HEK293 (cell line): Measurements from ENCODE around the gene LRBA.
A peak's percentile ranks its signal among the peaks of the same experiment; 100 is the strongest.

ENCODE experiments used
- CTCF ChIA-PET: fragments of 350-600 bp; formaldehyde crosslinking; extraction: SDS; loops from one replicate; lab custom pipeline; 2021; ENCODE audit warnings: antibody characterized with exemption; lab: Yijun Ruan, JAX
- POLR2A ChIA-PET: fragments of 300-600 bp; formaldehyde crosslinking; extraction: SDS; loops from one replicate; lab custom pipeline; 2020; ENCODE audit warnings: antibody characterized with exemption, inconsistent platforms; lab: Yijun Ruan, JAX
- H3K27ac ChIP-seq: fragments of 200-500 bp; sonication (Bioruptor generic); 2 replicates; pipeline ENCODE4 v1.5.1; 2014; ENCODE audit warnings: low read depth, low read length, control low read depth, inconsistent platforms; ENCODE audit errors: extremely low read depth
- H3K36me3 ChIP-seq, 2 experiments: fragments of 200-500 bp in 1 of 2; sonication (Bioruptor generic) in 1 of 2; 1 replicate in 1 of 2; 2 replicates in 1 of 2; pipeline ENCODE4 v1.5.1; 2014 to 2017; ENCODE audit warnings: inconsistent platforms in 2 of 2, low read length in 2 of 2; ENCODE audit not compliant: control insufficient read depth in 2 of 2, insufficient read depth in 1 of 2
- H3K4me1 ChIP-seq: fragments of 200-500 bp; sonication (Bioruptor generic); 2 replicates; pipeline ENCODE4 v1.5.1; 2014; ENCODE audit warnings: mild to moderate bottlenecking, low read length, inconsistent platforms; ENCODE audit not compliant: control insufficient read depth, insufficient read depth
- H3K4me3 ChIP-seq: 2 replicates; pipeline ENCODE4 v1.5.1; 2011; ENCODE audit warnings: low read depth, mild to moderate bottlenecking, control low read depth, low read length, moderate library complexity
- H3K9me3 ChIP-seq: fragments of 200-500 bp; sonication (Bioruptor generic); 2 replicates; pipeline ENCODE4 v1.5.1; 2014; ENCODE audit warnings: low read depth, low read length, inconsistent platforms; ENCODE audit not compliant: control insufficient read depth, insufficient read depth
- KLF17 ChIP-seq: fragments of 450-650 bp; formaldehyde crosslinking; IDR thresholded peaks from 2 replicates; pipeline ENCODE4 v1.5.1; 2016; ENCODE audit warnings: missing biosample characterization, missing genetic modification characterization
- OSR2 ChIP-seq: fragments of 450-650 bp; formaldehyde crosslinking; IDR thresholded peaks from 2 replicates; pipeline ENCODE4 v1.5.1; 2016; ENCODE audit warnings: missing biosample characterization, missing genetic modification characterization
- PATZ1 ChIP-seq: fragments of 450-650 bp; formaldehyde crosslinking; IDR thresholded peaks from 2 replicates; pipeline ENCODE4 v1.5.1; 2016; ENCODE audit warnings: missing biosample characterization, missing genetic modification characterization
- PRDM4 ChIP-seq: fragments of 450-650 bp; formaldehyde crosslinking; IDR thresholded peaks from 2 replicates; pipeline ENCODE4 v1.5.1; 2017; ENCODE audit warnings: missing biosample characterization, missing genetic modification characterization
- TRIM28 ChIP-seq: IDR thresholded peaks from 2 replicates; pipeline ENCODE4 v1.6.1; 2011; ENCODE audit warnings: low read length, control low read depth, borderline replicate concordance
- ZBTB17 ChIP-seq: fragments of 450-650 bp; formaldehyde crosslinking; IDR thresholded peaks from 2 replicates; pipeline ENCODE4 v1.5.1; 2016; ENCODE audit warnings: missing biosample characterization, missing genetic modification characterization
- ZEB2 ChIP-seq: fragments of 450-650 bp; formaldehyde crosslinking; IDR thresholded peaks from 2 replicates; pipeline ENCODE4 v1.5.1; 2016; ENCODE audit warnings: missing biosample characterization, missing genetic modification characterization
- ZIC2 ChIP-seq: fragments of 450-650 bp; formaldehyde crosslinking; IDR thresholded peaks from 2 replicates; pipeline ENCODE4 v1.5.1; 2016; ENCODE audit warnings: missing biosample characterization, missing genetic modification characterization
- ZNF140 ChIP-seq: fragments of 450-650 bp; formaldehyde crosslinking; IDR thresholded peaks from 2 replicates; pipeline ENCODE4 v1.5.1; 2016; ENCODE audit warnings: missing biosample characterization, missing genetic modification characterization
- ZNF148 ChIP-seq: fragments of 450-650 bp; formaldehyde crosslinking; IDR thresholded peaks from 2 replicates; pipeline ENCODE4 v1.5.0; 2017; ENCODE audit warnings: missing biosample characterization, missing genetic modification characterization, borderline replicate concordance
- ZNF184 ChIP-seq: fragments of 450-650 bp; IDR thresholded peaks from 2 replicates; pipeline ENCODE4 v1.5.1; 2018; ENCODE audit warnings: missing biosample characterization, mild to moderate bottlenecking, missing genetic modification characterization
- ZNF19 ChIP-seq: fragments of 450-650 bp; formaldehyde crosslinking; IDR thresholded peaks from 2 replicates; pipeline ENCODE4; 2016; ENCODE audit warnings: missing biosample characterization, missing genetic modification characterization, low read depth
- ZNF2 ChIP-seq: fragments of 450-650 bp; formaldehyde crosslinking; IDR thresholded peaks from 2 replicates; pipeline ENCODE4 v1.5.1; 2016; ENCODE audit warnings: missing biosample characterization, missing genetic modification characterization
- ZNF239 ChIP-seq: fragments of 450-650 bp; formaldehyde crosslinking; IDR thresholded peaks from 2 replicates; pipeline ENCODE4 v1.5.1; 2016; ENCODE audit warnings: missing biosample characterization, missing genetic modification characterization
- ZNF24 ChIP-seq: fragments of 450-650 bp; formaldehyde crosslinking; IDR thresholded peaks from 2 replicates; pipeline ENCODE4 v1.5.1; 2016; ENCODE audit warnings: missing biosample characterization, missing genetic modification characterization
- ZNF280D ChIP-seq: fragments of 450-650 bp; formaldehyde crosslinking; IDR thresholded peaks from 2 replicates; pipeline ENCODE4 v1.5.1; 2016; ENCODE audit warnings: missing biosample characterization, missing genetic modification characterization
- ZNF449 ChIP-seq: fragments of 450-650 bp; formaldehyde crosslinking; IDR thresholded peaks from 2 replicates; pipeline ENCODE4 v1.5.1; 2017; ENCODE audit warnings: missing biosample characterization, mild to moderate bottlenecking, missing genetic modification characterization, moderate library complexity
- ZNF549 ChIP-seq: fragments of 450-650 bp; IDR thresholded peaks from 2 replicates; pipeline ENCODE4 v1.5.1; 2018; ENCODE audit warnings: missing biosample characterization, missing genetic modification characterization, mild to moderate bottlenecking, inconsistent platforms, moderate library complexity
- ZNF626 ChIP-seq: fragments of 450-650 bp; sonication (Bioruptor Pico); formaldehyde crosslinking; IDR thresholded peaks from 2 replicates; pipeline ENCODE4 v1.5.1; 2018; ENCODE audit warnings: missing biosample characterization, missing genetic modification characterization, inconsistent platforms
- ZNF791 ChIP-seq: fragments of 450-650 bp; formaldehyde crosslinking; IDR thresholded peaks from 2 replicates; pipeline ENCODE4 v1.5.1; 2016; ENCODE audit warnings: missing biosample characterization, missing genetic modification characterization
- ZXDB ChIP-seq: fragments of 450-650 bp; formaldehyde crosslinking; IDR thresholded peaks from 2 replicates; pipeline ENCODE4 v1.5.1; 2016; ENCODE audit warnings: missing biosample characterization, missing genetic modification characterization

Gene LRBA

GRCh38 chr4:150974750-150975149 lies 40.3 kb downstream of the LRBA start (continued):
- TF ChIP-seq ZNF239 (tag by site-specific recombination) (no peak), ZEB2 (0 out of 2 replicates have a peak, but pooled peaks have one; percentile 26), ZNF791 (no peak), PRDM4 (peak; percentile 76), ZXDB (tag by site-specific recombination) (peak; percentile 29; the same call in 1 of the 2 replicates), ZNF280D (tag by site-specific recombination) (no peak), ZNF449 (no peak), ZNF184 (tag by site-specific recombination) (no peak), ZNF549 (tag by site-specific recombination) (no peak), ZNF140 (no peak), OSR2 (tag by site-specific recombination) (0 out of 2 replicates have a peak, but pooled peaks have one; percentile 34)

GRCh38 chr4:150974252-150974640 lies 40.8 kb downstream of the LRBA start:
- CTCF ChIA-PET = interaction anchor here (0.5 to 1.6 kb wide), 5 partner anchors 12 to 178 kb away, joined by 3 to 8 read pairs (median 4); no protein-coding TSS in a partner anchor
- Histone ChIP-seq H3K4me1 (peaks cover 17% of the 10 kb centered on the region), H3K4me3 (no peak overlapping the region), H3K9me3 (no peaks in the 10 kb centered on the region), H3K36me3 (no peaks in the 10 kb centered on the region), H3K27ac (no peak overlapping the region)
- peak; percentile 59; the same call in 1 of the 2 replicates for TF ChIP-seq TRIM28
- no peak for TF ChIP-seq ZNF2
- no peak for TF ChIP-seq ZNF626 (tag by site-specific recombination)
- POLR2A ChIA-PET = no interaction called here

GRCh38 chr4:150973626-150974251 lies 41.3 kb downstream of the LRBA start:
- no peaks in the 10 kb centered on the region for H3K36me3 ChIP-seq
- H3K4me3 ChIP-seq = no peak overlapping the region
- H3K4me1 ChIP-seq = peaks cover 17% of the 10 kb centered on the region
- CTCF ChIA-PET = interaction anchor here (0.6 to 1.6 kb wide), 3 partner anchors 11 to 52 kb away, joined by 4 to 8 read pairs (median 4); no protein-coding TSS in a partner anchor
- POLR2A ChIA-PET = no interaction called here
- H3K27ac ChIP-seq = no peak overlapping the region
- H3K9me3 ChIP-seq = no peaks in the 10 kb centered on the region
- TF ChIP-seq ZBTB17 (tag by site-specific recombination) (peak; percentile 69), ZIC2 (tag by site-specific recombination) (no peak), ZNF239 (tag by site-specific recombination) (0 out of 2 replicates have a peak, but pooled peaks have one; percentile 25), PATZ1 (tag by site-specific recombination) (peak; percentile 28; the same call in 1 of the 2 replicates), ZNF19 (tag by site-specific recombination) (no peak), KLF17 (tag by site-specific recombination) (no peak), ZNF24 (tag by site-specific recombination) (peak; percentile 54; the same call in 1 of the 2 replicates), ZNF148 (tag by site-specific recombination) (no peak)
